SK-N-SH (cell line): ENCODE data around the gene NR1H4. TPM values are rescaled to one million over a fixed set of nuclear protein-coding genes. Genes with fewer than 3 reads are reported as not detected.

ENCODE experiments used
- CTCF ChIA-PET: fragments of 300-600, 350-600 bp; formaldehyde crosslinking; extraction: SDS; loops from one replicate; lab custom pipeline; 2021; lab: Yijun Ruan, JAX
- POLR2A ChIA-PET: fragments of 350-600 bp; sonication (Branson Sonifier 250); formaldehyde crosslinking; extraction: SDS; loops from one replicate; lab custom pipeline; 2020; ENCODE audit warnings: antibody characterized with exemption, inconsistent platforms; lab: Yijun Ruan, JAX
- DNase-seq: peaks from one replicate; pipeline ENCODE4 v3.0.0; 2012
- H2AFZ ChIP-seq: fragments of 200-600 bp; sonication (generic); 2 replicates; pipeline ENCODE4 v1.8.1; 2016; ENCODE audit warnings: antibody characterized with exemption, mild to moderate bottlenecking, low read depth
- H3F3A ChIP-seq: fragments of 200-600 bp; sonication (generic); replicated peaks from 2 replicates; pipeline ENCODE3; 2016; ENCODE audit warnings: antibody characterized with exemption, mild to moderate bottlenecking; ENCODE audit not compliant: insufficient read depth
- H3K27ac ChIP-seq, 2 experiments: fragments of 200-500 bp in 1 of 2; fragments of 200-600 bp in 1 of 2; sonication (Bioruptor generic) in 1 of 2; sonication (generic), shearing (Covaris generic) in 1 of 2; 2 replicates each; pipeline versions ENCODE4 v1.5.1 to v1.6.1; 2014 to 2016; ENCODE audit warnings: low read depth in 2 of 2, inconsistent platforms in 1 of 2, low read length in 1 of 2, mild to moderate bottlenecking in 1 of 2, mixed read lengths in 1 of 2
- H3K27me3 ChIP-seq: fragments of 200-600 bp; sonication (generic), shearing (Covaris generic); 2 replicates; pipeline ENCODE4 v1.6.1; 2016; ENCODE audit warnings: mixed run types; ENCODE audit not compliant: insufficient read depth
- H3K36me3 ChIP-seq, 2 experiments: fragments of 200-500 bp in 1 of 2; fragments of 200-600 bp in 1 of 2; sonication (Bioruptor generic) in 1 of 2; sonication (generic) in 1 of 2; replicated peaks in 1 of 2; 2 replicates each; pipeline versions ENCODE3 to v1.5.1; 2014 to 2016; ENCODE audit warnings: low read length in 1 of 2, mild to moderate bottlenecking in 1 of 2; ENCODE audit not compliant: insufficient read depth in 2 of 2, control insufficient read depth in 1 of 2
- H3K4me1 ChIP-seq, 2 experiments: fragments of 200-500 bp in 1 of 2; fragments of 200-600 bp in 1 of 2; sonication (Bioruptor generic) in 1 of 2; sonication (generic), shearing (Covaris generic) in 1 of 2; 2 replicates each; pipeline versions ENCODE4 v1.5.1 to v1.6.1; 2014 to 2016; ENCODE audit warnings: low read depth in 1 of 2, low read length in 1 of 2, mixed run types in 1 of 2; ENCODE audit not compliant: insufficient read depth in 2 of 2, control insufficient read depth in 1 of 2
- H3K4me2 ChIP-seq: fragments of 200-600 bp; sonication (generic), shearing (Covaris generic); 2 replicates; pipeline ENCODE4 v1.6.1; 2017; ENCODE audit warnings: mixed run types
- H3K4me3 ChIP-seq, 2 experiments: fragments of 200-500 bp in 1 of 2; fragments of 200-600 bp in 1 of 2; sonication (Bioruptor generic) in 1 of 2; sonication (generic), shearing (Covaris generic) in 1 of 2; 2 replicates each; pipeline versions ENCODE4 v1.5.1 to v1.8.1; 2014 to 2016; ENCODE audit warnings: low read depth in 2 of 2, inconsistent platforms in 1 of 2, low read length in 1 of 2, mild to moderate bottlenecking in 1 of 2, mixed read lengths in 1 of 2, moderate library complexity in 1 of 2
- H3K79me2 ChIP-seq: fragments of 200-600 bp; sonication (generic); 2 replicates; pipeline ENCODE4 v1.8.1; 2017; ENCODE audit warnings: mild to moderate bottlenecking; ENCODE audit not compliant: insufficient read depth
- H3K9ac ChIP-seq: fragments of 200-600 bp; sonication (generic); 2 replicates; pipeline ENCODE4 v1.6.1; 2017; ENCODE audit warnings: mixed run types
- H3K9me2 ChIP-seq: fragments of 200-600 bp; sonication (generic); 2 replicates; pipeline ENCODE4 v1.6.1; 2017; ENCODE audit warnings: mixed run types
- H3K9me3 ChIP-seq: fragments of 200-600 bp; sonication (generic); 2 replicates; pipeline ENCODE4 v1.6.1; 2017; ENCODE audit warnings: mixed run types, mild to moderate bottlenecking, moderate library complexity
- H4K20me1 ChIP-seq: fragments of 200-600 bp; sonication (generic); 2 replicates; pipeline ENCODE4 v1.6.1; 2017; ENCODE audit warnings: mild to moderate bottlenecking, mixed run types; ENCODE audit not compliant: insufficient read depth
- CHD2 ChIP-seq: fragments of 150-350 bp; IDR thresholded peaks from 2 replicates; pipeline ENCODE4 v1.6.1; 2018; ENCODE audit warnings: low read length; ENCODE audit not compliant: partially characterized antibody
- ELF1 ChIP-seq: IDR thresholded peaks from 2 replicates; pipeline ENCODE4 v1.4.0; 2012
- EZH2phosphoT487 ChIP-seq: fragments of 200-600 bp; sonication (generic); IDR thresholded peaks from 2 replicates; pipeline ENCODE4 v1.6.1; 2017; ENCODE audit warnings: low read depth, mixed run types, mild to moderate bottlenecking, antibody characterized with exemption, moderate library complexity, borderline replicate concordance
- FOSL2 ChIP-seq: IDR thresholded peaks from 2 replicates; pipeline ENCODE4 v1.4.0; 2012; ENCODE audit warnings: low read depth, mild to moderate bottlenecking, moderate library complexity, borderline replicate concordance
- FOXJ3 ChIP-seq: sonication (generic); formaldehyde crosslinking; IDR thresholded peaks from 2 replicates; pipeline ENCODE4 v1.5.1; 2020; ENCODE audit warnings: mild to moderate bottlenecking, missing genetic modification reagents
- FOXM1 ChIP-seq: IDR thresholded peaks from 2 replicates; pipeline ENCODE4 v1.4.0; 2012; ENCODE audit warnings: low read depth, mild to moderate bottlenecking
- GABPA ChIP-seq: IDR thresholded peaks from 2 replicates; pipeline ENCODE4 v1.4.0; 2012; ENCODE audit warnings: low read depth, mild to moderate bottlenecking
- GATA2 ChIP-seq: sonication (generic); formaldehyde crosslinking; IDR thresholded peaks from 2 replicates; pipeline ENCODE4 v1.5.0; 2020; ENCODE audit warnings: mild to moderate bottlenecking, missing genetic modification reagents
- IRF3 ChIP-seq: fragments of 150-350 bp; IDR thresholded peaks from 2 replicates; pipeline ENCODE4 v1.6.1; 2016; ENCODE audit warnings: mild to moderate bottlenecking, low read depth, low read length
- JUND ChIP-seq: IDR thresholded peaks from 2 replicates; pipeline ENCODE4 v1.4.0; 2012
- MEF2A ChIP-seq: IDR thresholded peaks from 2 replicates; pipeline ENCODE4 v1.4.0; 2012; ENCODE audit warnings: low read depth, borderline replicate concordance
- NFIC ChIP-seq: IDR thresholded peaks from 2 replicates; pipeline ENCODE4 v1.4.0; 2012; ENCODE audit warnings: borderline replicate concordance
- NRF1 ChIP-seq: IDR thresholded peaks from 2 replicates; pipeline ENCODE4 v1.6.1; 2012; ENCODE audit warnings: low read depth, mild to moderate bottlenecking, low read length
- POLR2AphosphoS5 ChIP-seq: IDR thresholded peaks from 2 replicates; pipeline ENCODE4 v1.6.1; 2012; ENCODE audit warnings: low read depth, low read length
- RAD21 ChIP-seq: IDR thresholded peaks from 2 replicates; pipeline ENCODE4 v1.6.1; 2012; ENCODE audit warnings: mild to moderate bottlenecking, low read length
- RCOR1 ChIP-seq: fragments of 150-350 bp; IDR thresholded peaks from 2 replicates; pipeline ENCODE4 v1.6.1; 2017; ENCODE audit warnings: antibody characterized with exemption, low read length
- RFX5 ChIP-seq: IDR thresholded peaks from 2 replicates; pipeline ENCODE4 v1.6.1; 2012; ENCODE audit warnings: mild to moderate bottlenecking, improper control_type of control experiment, low read length
- RXRA ChIP-seq: IDR thresholded peaks from 2 replicates; pipeline ENCODE4 v1.4.0; 2012; ENCODE audit warnings: low read depth, mild to moderate bottlenecking, borderline replicate concordance
- TAF1 ChIP-seq: IDR thresholded peaks from 2 replicates; pipeline ENCODE4 v1.6.1; 2012; ENCODE audit warnings: low read depth, mild to moderate bottlenecking, low read length, moderate library complexity, borderline replicate concordance
- USF2 ChIP-seq: fragments of 150-350 bp; IDR thresholded peaks from 2 replicates; pipeline ENCODE4 v1.6.1; 2017; ENCODE audit warnings: antibody characterized with exemption, low read length, low read depth, borderline replicate concordance
- YY1 ChIP-seq: IDR thresholded peaks from 2 replicates; pipeline ENCODE4 v1.4.0; 2012; ENCODE audit warnings: low read depth, mild to moderate bottlenecking
- WGBS: methylation state at CpG from one replicate; pipeline ENCODE4 v1.1.6; 2017; ENCODE audit warnings: low lambda C conversion rate; 5-methylcytosine and 5-hydroxymethylcytosine counted together
- polyA plus RNA-seq, 3 experiments: library from polyadenylated mRNA; depleted of rRNA; stranded (reverse); fragments of >200 nt; gene quantifications; 2 replicates each; pipeline ENCODE4 v1.2.3, GENCODE V29; 2012

Gene NR1H4
- polyA plus RNA-seq, 1 of the 3 experiments (the other 2 are of a cell fraction) = not detected

- H3K79me2 ChIP-seq = peaks cover 89% of the 10 kb centered on the region
- peaks cover 0 to 5% of the 10 kb centered on the region in 2 experiments for H3K36me3 ChIP-seq
- no peaks in the 10 kb centered on the region for H3K9me2 ChIP-seq
- whole genome bisulfite sequencing = 93% methylated on average over 3 of the region's 3 CpGs
- POLR2A ChIA-PET = no interaction called here
- no peaks in the 10 kb centered on the region for H3K27me3 ChIP-seq
- no peak overlapping the region for H3K9ac ChIP-seq
- H3K9me3 ChIP-seq = peaks cover 20% of the 10 kb centered on the region
- CTCF ChIA-PET = interaction anchor here (0.9 kb wide), 1 partner anchor 156 kb away, joined by 3 read pairs; no protein-coding TSS in a partner anchor
- no peak for DNase-seq
- TF ChIP-seq MEF2A (no peak), RFX5 (no peak), FOSL2 (no peak), TAF1 (no peak), NRF1 (no peak), ELF1 (no peak), EZH2phosphoT487 (no peak), USF2 (no peak), RXRA (no peak), GABPA (no peak), POLR2AphosphoS5 (no peak), JUND (no peak), YY1 (no peak), RAD21 (no peak), CHD2 (no peak), IRF3 (no peak), GATA2 (no peak)
- no peak overlapping the region for H3K4me2 ChIP-seq
- H2AFZ ChIP-seq = no peak overlapping the region
- H3F3A ChIP-seq = no peaks in the 10 kb centered on the region
- no peak overlapping the region for H3K4me3 ChIP-seq
- no peak overlapping the region for H3K27ac ChIP-seq
- no peaks in the 10 kb centered on the region for H4K20me1 ChIP-seq
- H3K4me1 ChIP-seq = no peaks in the 10 kb centered on the region
These were observed 110.6 kb downstream of the NR1H4 start for GRCh38 chr12:100584256-100584655.

- Histone ChIP-seq H3K9me3 (peaks cover 3% of the 10 kb centered on the region; the same call in 1 of the 2 replicates), H4K20me1 (no peaks in the 10 kb centered on the region), H3K36me3 (no peaks in the 10 kb centered on the region), H3K79me2 (peaks cover 41% of the 10 kb centered on the region; the same call in 1 of the 2 replicates)
- POLR2A ChIA-PET = no interaction called here
- WGBS = over 99% methylated on average over 4 of the region's 4 CpGs
- DNase-seq = no peak
- CTCF ChIA-PET = interaction anchor here (1.0 to 1.4 kb wide), 2 partner anchors 17 to 244 kb away, joined by 3 read pairs; no protein-coding TSS in a partner anchor
- TF ChIP-seq FOXJ3 (no peak), IRF3 (no peak), POLR2AphosphoS5 (no peak), JUND (no peak), FOXM1 (no peak), RCOR1 (no peak), YY1 (no peak), ELF1 (no peak), NFIC (no peak)
- TF ChIP-seq, all 33 proteins: peak for 0
- Histone ChIP-seq H2AFZ (no peak overlapping the region), H3F3A (no peaks in the 10 kb centered on the region), H3K4me2 (no peak overlapping the region), H3K4me3 (no peak overlapping the region), H3K9ac (no peak overlapping the region), H3K27me3 (no peaks in the 10 kb centered on the region), H3K27ac (no peak overlapping the region), H3K4me1 (peaks cover 0 to 6% of the 10 kb centered on the region in 2 experiments; a peak in 2 of 4 replicates), H3K9me2 (no peaks in the 10 kb centered on the region)
These were observed 118.3 kb downstream of the NR1H4 start for GRCh38 chr12:100591979-100592378.
